A549 (cell line): ENCODE results near the gene ATG10.

Source experiments
- ATOH8 ChIP-seq: fragments of 250-450 bp; sonication (Bioruptor Pico); IDR thresholded peaks from 2 replicates; pipeline ENCODE4 v1.5.0; 2020; ENCODE audit warnings: low read depth, mild to moderate bottlenecking, moderate library complexity
- BHLHE40 ChIP-seq: IDR thresholded peaks from 2 replicates; pipeline ENCODE4 v1.6.1; 2012; ENCODE audit warnings: low read depth, low read length, inconsistent platforms
- CHD4 ChIP-seq: fragments of 200-600 bp; sonication (generic); IDR thresholded peaks from 2 replicates; pipeline ENCODE4 v1.6.1; 2016; ENCODE audit warnings: antibody characterized with exemption, mild to moderate bottlenecking, borderline replicate concordance
- POLR2A ChIP-seq: IDR thresholded peaks from 2 replicates; pipeline ENCODE4 v1.6.1; 2012; ENCODE audit warnings: mild to moderate bottlenecking, low read length
- REST ChIP-seq: fragments of 200-600 bp; sonication (generic); IDR thresholded peaks from 2 replicates; pipeline ENCODE4 v1.6.1; 2016; ENCODE audit warnings: antibody characterized with exemption, mild to moderate bottlenecking, moderate library complexity
- RFX5 ChIP-seq: fragments of 450-650 bp; IDR thresholded peaks from 2 replicates; pipeline ENCODE4 v1.7.1; 2014; ENCODE audit warnings: antibody characterized with exemption, mild to moderate bottlenecking, moderate library complexity
- RNF2 ChIP-seq: fragments of 200-600 bp; sonication (generic); IDR thresholded peaks from 2 replicates; pipeline ENCODE4 v1.6.1; 2016; ENCODE audit warnings: low read depth, mild to moderate bottlenecking, antibody characterized with exemption, moderate library complexity, borderline replicate concordance
- TF ChIP-seq, protein P1 (sequence below): IDR thresholded peaks from 2 replicates; pipeline ENCODE4 v1.6.1; 2012
- TF ChIP-seq, protein P2 (sequence below): fragments of 450-650 bp; IDR thresholded peaks from 2 replicates; pipeline ENCODE4 v1.6.1; 2014; ENCODE audit warnings: antibody characterized with exemption

- TF ChIP-seq, protein P1, sequence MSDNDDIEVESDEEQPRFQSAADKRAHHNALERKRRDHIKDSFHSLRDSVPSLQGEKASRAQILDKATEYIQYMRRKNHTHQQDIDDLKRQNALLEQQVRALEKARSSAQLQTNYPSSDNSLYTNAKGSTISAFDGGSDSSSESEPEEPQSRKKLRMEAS = no peak
- no peak for TF ChIP-seq CHD4
- TF ChIP-seq POLR2A = no peak
- TF ChIP-seq BHLHE40 = no peak
- no peak for TF ChIP-seq RFX5
- TF ChIP-seq REST = no peak
- TF ChIP-seq, protein P2, sequence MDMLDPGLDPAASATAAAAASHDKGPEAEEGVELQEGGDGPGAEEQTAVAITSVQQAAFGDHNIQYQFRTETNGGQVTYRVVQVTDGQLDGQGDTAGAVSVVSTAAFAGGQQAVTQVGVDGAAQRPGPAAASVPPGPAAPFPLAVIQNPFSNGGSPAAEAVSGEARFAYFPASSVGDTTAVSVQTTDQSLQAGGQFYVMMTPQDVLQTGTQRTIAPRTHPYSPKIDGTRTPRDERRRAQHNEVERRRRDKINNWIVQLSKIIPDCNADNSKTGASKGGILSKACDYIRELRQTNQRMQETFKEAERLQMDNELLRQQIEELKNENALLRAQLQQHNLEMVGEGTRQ = no peak
- no peak for TF ChIP-seq RNF2
- TF ChIP-seq ATOH8 (CRISPR knock-in tag) = no peak
Observed at GRCh38 chr5:82151204-82151603, 179.4 kb downstream of the ATG10 start.
